Activated CD8-positive, alpha-beta memory T cell treated with anti-CD3 and anti-CD28 coated beads, Interleukin-2, amount 50 U/mL, for 24 hours (primary cell): Measurements from ENCODE around the gene KIF25.
"Not testable (repeated sequence)": the region's sequence is repeated elsewhere in the genome, so short reads cannot be mapped to it uniquely, and the experiment has no call there.

Experiments
- DNase-seq: peaks from one replicate; pipeline ENCODE4 v3.0.0-alpha.2; 2020; ENCODE audit errors: extremely low read depth

KIF25 gene

GRCh38 chr6:167993831-167994230 is 3.6 kb upstream of the KIF25 start:
- no peak for DNase-seq

- DNase-seq, result no peak
Observed at GRCh38 chr6:167995302-167995701, 2.2 kb upstream of the KIF25 start.

DNA sequence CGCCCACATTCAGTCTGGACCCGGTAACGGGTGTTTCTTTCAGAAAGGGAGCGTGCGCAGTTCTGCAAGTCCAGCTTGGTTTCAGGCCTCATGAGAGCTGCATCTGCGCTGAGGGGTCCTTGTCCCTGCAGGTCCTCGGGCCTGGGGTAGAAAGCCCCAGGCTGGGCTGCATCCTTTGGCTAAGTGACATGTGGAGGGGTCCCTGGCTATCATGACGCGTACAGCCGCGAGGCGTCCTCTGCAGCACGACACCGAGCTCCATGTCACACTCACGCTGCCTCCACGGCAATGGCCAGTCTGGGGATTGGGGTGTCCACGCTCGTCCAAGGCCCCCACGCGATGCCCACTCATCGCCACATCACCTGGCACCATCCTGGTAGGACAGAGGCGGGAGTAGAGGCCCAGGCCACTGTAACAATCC is 1.7 kb upstream of the KIF25 start:
- no peak for DNase-seq

DNA sequence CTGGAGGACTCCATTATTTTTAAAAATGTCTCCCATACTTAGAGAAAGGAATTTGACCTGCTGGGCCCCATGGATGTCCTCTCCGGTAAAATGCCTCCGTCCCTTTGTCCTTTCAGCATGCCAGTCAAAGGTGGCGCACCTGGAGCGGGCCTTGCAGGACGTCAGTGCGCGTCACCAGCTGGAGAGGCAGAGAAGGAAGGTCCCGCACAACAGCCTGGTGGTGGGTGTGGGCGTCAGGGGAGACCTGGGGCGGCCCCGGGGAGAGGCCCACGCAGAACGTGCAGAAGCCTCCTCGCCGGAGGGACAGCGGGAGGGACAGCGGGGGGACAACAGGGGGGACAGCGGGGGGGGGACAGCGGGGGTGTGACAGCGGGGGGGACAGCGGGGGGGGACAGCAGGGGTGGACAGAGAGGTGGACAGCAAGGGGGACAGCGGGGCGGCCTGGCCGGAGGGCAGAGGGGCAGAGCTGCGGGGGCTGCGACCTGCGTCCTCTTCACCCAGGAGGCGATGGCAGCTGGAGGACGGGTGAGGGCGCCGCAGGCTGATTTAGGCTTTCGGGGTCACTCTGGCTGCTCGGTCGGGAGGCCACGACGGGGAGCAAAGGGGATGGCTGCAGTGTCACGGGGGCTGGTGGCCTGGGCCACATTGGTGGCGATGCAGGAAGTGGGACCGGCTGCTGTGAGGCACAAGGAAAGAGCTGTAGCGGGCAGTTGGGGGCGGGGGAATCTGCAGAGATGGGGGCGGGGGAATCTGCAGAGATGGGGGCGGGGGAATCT is 859 bp upstream of the KIF25 start:
- DNase-seq, result no peak

DNA sequence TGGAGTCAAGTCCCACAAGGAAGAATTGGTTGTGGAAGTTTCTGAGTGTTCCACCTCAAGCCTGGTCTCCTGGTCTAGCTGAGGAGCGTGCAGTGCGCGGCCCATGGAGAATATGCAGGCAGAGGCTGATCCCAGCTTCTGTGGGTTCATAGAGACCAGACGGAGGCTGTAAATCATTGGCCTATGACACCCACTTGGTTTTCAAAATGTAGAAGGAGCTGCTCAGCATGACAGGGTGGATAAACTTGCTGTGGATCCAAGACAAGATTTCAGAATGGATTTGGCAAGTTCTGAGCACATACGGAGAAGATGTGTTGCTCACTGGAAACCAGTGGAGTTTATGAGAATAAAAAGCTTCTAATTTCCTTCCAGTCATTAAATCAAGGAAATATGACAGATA is 744 bp downstream of the KIF25 start:
- no peak for DNase-seq

GRCh38 chr6:168000198-168001028 is 2.9 kb downstream of the KIF25 start:
- DNase-seq, result no peak

- no peak for DNase-seq
Observed at GRCh38 chr6:168001029-168001332, 3.5 kb downstream of the KIF25 start.

DNA sequence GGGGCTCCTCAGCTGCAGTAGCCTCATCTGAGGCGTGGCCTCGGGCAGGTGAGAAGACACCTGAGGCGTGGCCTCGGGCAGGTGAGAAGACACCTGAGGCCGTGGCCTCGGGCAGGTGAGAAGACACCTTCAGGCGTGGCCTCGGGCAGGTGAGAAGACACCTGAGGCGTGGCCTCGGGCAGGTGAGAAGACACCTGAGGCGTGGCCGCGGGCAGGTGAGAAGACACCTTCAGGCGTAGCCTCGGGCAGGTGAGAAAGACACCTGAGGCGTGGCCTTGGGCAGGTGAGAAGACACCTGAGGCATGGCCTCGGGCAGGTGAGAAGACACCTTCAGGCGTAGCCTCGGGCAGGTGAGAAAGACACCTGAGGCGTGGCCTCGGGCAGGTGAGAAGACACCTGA is 4.0 kb downstream of the KIF25 start:
- DNase-seq, result not testable (repeated sequence)

DNA sequence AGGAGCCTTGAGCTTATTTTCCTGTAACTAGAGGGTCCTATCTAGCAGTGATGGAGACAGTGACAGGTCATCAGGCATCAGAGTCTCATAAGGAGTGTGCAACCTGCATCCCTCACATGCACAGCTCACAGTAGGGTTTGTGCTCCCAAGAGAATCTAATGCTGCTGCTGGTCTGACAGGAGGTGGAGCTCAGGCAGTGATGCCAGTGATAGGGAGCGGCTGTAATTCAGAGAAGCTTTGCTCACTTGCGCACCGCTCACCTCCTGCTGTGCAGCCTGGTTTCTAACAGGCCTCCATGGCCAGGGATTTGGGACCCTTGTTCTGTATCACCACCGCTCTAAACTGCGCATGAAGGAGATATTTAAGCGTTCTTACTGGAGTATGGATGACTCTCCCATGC is 5.3 kb downstream of the KIF25 start:
- no peak for DNase-seq

DNA sequence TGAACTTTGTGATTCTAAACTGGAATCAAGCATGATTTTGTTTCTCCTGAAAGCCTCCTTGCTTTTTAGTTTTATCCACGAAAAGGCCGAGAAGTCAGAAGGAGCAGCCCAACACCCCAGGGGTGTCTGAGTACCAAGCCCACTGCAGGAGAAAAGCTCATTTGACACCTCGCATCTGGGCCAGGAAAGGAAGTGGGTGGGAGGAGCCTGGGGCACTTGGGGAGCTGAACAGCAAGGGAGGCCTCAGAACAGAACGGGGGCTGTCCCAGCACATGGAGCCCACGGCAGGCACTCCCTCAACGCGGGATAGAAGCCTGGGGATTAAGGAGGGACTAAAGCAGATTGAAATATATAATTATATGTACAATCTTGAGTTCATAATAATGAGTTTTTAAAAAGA is 6.6 kb downstream of the KIF25 start:
- DNase-seq, result no peak

- DNase-seq, result no peak
Observed at GRCh38 chr6:168004945-168005344, 7.5 kb downstream of the KIF25 start.

DNA sequence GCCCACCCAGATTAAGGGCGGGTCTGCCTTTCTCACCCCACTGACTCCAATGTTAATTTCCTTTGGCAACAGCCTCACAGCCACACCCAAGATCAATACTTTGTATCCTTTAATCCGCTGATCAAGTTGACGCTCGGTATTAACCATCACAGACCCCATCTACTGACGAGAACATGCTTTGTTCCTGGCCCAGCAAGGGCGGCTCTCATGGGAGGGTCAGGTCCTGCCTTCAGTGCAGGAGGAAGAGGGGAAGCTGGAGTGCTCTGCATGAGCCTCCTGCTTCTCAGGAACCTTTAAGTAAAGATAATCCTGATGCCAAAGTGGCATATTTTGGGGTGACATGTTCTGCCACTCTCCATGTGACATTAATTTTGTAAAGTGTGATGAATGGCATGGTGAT is 8.3 kb downstream of the KIF25 start:
- DNase-seq, result no peak

GRCh38 chr6:168007592-168008338 is 10.3 kb downstream of the KIF25 start:
- DNase-seq, result no peak

- no peak for DNase-seq
Observed at GRCh38 chr6:168009331-168009730, 11.9 kb downstream of the KIF25 start.

DNA sequence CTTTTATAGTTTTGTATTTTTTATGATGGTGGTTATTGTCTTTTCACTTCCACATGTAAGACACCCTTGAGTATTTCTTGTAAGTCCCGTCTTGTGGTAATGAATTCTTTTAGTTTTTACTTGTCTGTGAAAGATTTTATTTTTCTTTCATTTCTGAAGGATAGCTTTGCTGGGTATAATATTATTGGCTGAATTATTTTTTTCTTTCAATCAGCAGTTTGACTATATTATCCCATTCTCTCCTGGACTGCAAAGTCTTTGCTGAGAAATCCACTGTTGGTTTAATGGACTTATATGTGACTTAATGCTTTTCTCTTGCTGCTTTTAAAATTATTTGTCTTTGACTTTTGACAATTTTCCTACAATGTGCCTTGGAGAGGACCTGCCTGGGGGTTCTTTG is 13.8 kb downstream of the KIF25 start:
- DNase-seq, result no peak

- DNase-seq, result no peak
Observed at GRCh38 chr6:168012431-168013249, 15.2 kb downstream of the KIF25 start.

DNA sequence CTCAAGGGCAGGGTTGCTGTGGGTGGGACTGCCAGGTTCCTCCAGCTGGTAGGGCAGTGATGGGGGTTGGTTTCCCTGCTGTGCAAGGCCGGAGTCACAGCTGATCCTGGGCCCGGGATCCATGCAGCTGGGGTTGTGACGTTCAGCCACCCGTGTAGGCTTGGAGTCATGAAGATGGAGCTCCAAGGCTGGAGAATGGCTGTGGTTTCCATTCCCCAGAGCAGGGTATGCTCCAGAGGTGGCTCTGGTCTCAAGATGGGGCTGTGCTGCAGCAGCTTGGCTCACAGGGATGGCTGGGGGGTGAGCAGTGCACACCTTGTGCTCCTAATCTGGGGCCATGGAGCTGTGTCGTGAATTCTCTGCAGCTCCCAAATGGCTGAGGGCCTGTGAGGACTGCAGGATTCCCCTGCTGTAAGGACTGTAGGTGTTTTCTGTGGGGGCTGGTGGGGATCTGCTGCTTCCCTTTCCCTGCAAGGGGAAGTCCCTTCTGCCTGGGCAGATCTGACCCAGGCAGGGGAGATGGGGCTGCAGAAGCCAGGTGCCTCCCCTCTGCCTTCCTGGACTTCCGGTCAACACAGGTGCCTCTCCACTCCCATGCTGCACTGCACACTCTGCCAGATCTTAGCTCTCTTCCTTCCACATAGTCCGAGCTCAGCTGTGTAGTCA is 15.9 kb downstream of the KIF25 start:
- DNase-seq, result no peak

DNA sequence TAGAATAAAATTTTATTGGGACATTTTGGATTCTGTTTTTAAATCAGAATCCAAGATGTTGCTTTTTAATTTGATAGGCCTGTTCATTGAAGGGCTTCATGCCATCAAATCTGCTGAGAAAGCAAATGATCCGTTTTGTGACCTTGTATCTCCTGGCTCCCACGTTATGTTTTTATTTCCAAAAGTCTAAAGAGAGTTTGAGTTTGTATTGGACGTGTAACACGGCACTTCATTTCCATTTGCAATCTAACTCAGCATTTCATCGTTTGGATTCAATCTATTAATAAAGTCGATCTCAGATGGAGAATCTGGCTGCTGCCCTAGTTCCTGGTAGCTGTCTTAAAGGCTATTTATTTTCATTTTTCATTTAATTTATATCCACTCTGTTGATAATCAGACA is 17.0 kb downstream of the KIF25 start:
- no peak for DNase-seq

DNA sequence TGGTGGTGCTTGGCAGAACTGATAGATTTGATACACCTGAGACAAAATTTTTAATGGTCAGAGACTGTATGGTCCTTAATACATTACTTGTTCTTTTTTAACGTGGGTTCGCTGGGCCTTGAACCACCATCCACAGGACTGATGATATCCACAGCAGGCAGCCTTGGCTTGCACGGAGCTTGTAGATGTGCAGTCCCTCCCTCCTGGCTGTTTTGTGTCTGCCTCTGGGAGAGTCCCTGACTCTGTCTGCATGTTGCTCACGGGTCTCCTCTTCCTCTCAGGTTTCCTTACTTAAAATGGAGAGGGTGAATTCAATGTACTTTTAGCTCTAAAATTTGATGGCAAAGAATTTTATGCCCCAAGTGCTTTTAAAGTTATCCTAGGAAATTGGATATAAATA is 17.5 kb downstream of the KIF25 start:
- no peak for DNase-seq

- no peak for DNase-seq
Observed at GRCh38 chr6:168015482-168016175, 18.2 kb downstream of the KIF25 start.

GRCh38 chr6:168016176-168016620 is 18.7 kb downstream of the KIF25 start:
- no peak for DNase-seq
